ENCODE measurements around the gene FYB2.

- TF ChIP-seq, protein P1, sequence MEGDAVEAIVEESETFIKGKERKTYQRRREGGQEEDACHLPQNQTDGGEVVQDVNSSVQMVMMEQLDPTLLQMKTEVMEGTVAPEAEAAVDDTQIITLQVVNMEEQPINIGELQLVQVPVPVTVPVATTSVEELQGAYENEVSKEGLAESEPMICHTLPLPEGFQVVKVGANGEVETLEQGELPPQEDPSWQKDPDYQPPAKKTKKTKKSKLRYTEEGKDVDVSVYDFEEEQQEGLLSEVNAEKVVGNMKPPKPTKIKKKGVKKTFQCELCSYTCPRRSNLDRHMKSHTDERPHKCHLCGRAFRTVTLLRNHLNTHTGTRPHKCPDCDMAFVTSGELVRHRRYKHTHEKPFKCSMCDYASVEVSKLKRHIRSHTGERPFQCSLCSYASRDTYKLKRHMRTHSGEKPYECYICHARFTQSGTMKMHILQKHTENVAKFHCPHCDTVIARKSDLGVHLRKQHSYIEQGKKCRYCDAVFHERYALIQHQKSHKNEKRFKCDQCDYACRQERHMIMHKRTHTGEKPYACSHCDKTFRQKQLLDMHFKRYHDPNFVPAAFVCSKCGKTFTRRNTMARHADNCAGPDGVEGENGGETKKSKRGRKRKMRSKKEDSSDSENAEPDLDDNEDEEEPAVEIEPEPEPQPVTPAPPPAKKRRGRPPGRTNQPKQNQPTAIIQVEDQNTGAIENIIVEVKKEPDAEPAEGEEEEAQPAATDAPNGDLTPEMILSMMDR (IDR thresholded peaks at IDR 0.05) = peak in 4 of 6 experiments; percentile 9 to 43 (median 16)
- TF ChIP-seq POLR2A (IDR thresholded peaks at IDR 0.05) = no peak
Observed at GRCh38 chr1:56803561-56804156, 15.5 kb downstream of the FYB2 start.

Data from esophagus squamous epithelium (tissue), 4 donors.